H1 (cell line): ENCODE measurements around the gene GALNT17.

ENCODE experiments used
- CTCF ChIP-seq, 3 experiments: IDR thresholded peaks; 1 replicate in 2 of 3; 2 replicates in 1 of 3; pipeline versions ENCODE4 v1.5.1 to v1.6.1; 2011; ENCODE audit warnings: low read length in 3 of 3, mild to moderate bottlenecking in 3 of 3, inconsistent platforms in 2 of 3, low read depth in 1 of 3, moderate library complexity in 1 of 3; ENCODE audit not compliant: insufficient read depth in 1 of 3; ENCODE audit errors: control extremely low read depth in 1 of 3
- EZH2 ChIP-seq: fragments of 200-600 bp; sonication (generic); IDR thresholded peaks from 2 replicates; pipeline ENCODE4 v1.7.1; 2012; ENCODE audit warnings: low read depth, mild to moderate bottlenecking, moderate library complexity, low read length, inconsistent platforms; ENCODE audit not compliant: severe bottlenecking
- GABPA ChIP-seq: IDR thresholded peaks from 2 replicates; pipeline ENCODE4 v1.6.1; 2011; ENCODE audit warnings: mild to moderate bottlenecking, low read length, moderate library complexity, borderline replicate concordance; ENCODE audit not compliant: insufficient read depth
- MAFK ChIP-seq: IDR thresholded peaks from 2 replicates; pipeline ENCODE4 v1.6.1; 2012; ENCODE audit warnings: low read depth, mild to moderate bottlenecking, improper control_type of control experiment, low read length
- POLR2A ChIP-seq, 2 experiments: IDR thresholded peaks; 1 replicate in 1 of 2; 2 replicates in 1 of 2; pipeline ENCODE4 v1.6.1; 2011; ENCODE audit warnings: low read depth in 2 of 2, low read length in 2 of 2, mild to moderate bottlenecking in 2 of 2; ENCODE audit errors: control extremely low read depth in 1 of 2
- POLR2AphosphoS5 ChIP-seq: IDR thresholded peaks from 2 replicates; pipeline ENCODE4 v1.6.1; 2011; ENCODE audit warnings: low read depth, low read length
- POU5F1 ChIP-seq: IDR thresholded peaks from 2 replicates; pipeline ENCODE4 v1.6.1; 2011; ENCODE audit warnings: low read depth, mild to moderate bottlenecking, low read length, moderate library complexity
- SIX5 ChIP-seq: IDR thresholded peaks from 2 replicates; pipeline ENCODE4 v1.6.1; 2011; ENCODE audit warnings: mild to moderate bottlenecking, low read depth, low read length
- YY1 ChIP-seq: IDR thresholded peaks from 2 replicates; pipeline ENCODE4 v1.6.1; 2011; ENCODE audit warnings: low read depth, mild to moderate bottlenecking, low read length

- TF ChIP-seq MAFK (no peak), GABPA (no peak), EZH2 (no peak), POU5F1 (no peak), POLR2AphosphoS5 (no peak), CTCF (IDR thresholded peaks at IDR 0.05; ENCODE audit: control extremely low read depth in 1 of 3, insufficient read depth in 1 of 3, low read depth in 1 of 3, low read length in 3 of 3) (no peak), POLR2A (IDR thresholded peaks at IDR 0.05; ENCODE audit: control extremely low read depth in 1 of 2, low read depth in 2 of 2, low read length in 2 of 2) (no peak), YY1 (no peak), SIX5 (no peak)
Measured at GRCh38 chr7:71198391-71198790, 66.4 kb downstream of the GALNT17 start.
